ENCODE data around the gene MRPS22. TPM values are rescaled to one million over a fixed set of nuclear protein-coding genes. Genes with fewer than 3 reads are reported as not detected.
"Not testable (repeated sequence)": the region's sequence is repeated elsewhere in the genome, so short reads cannot be mapped to it uniquely, and the experiment has no call there.

MRPS22 gene
- total RNA-seq, 3 donors from 2014 or later (not counting 1 experiment from before 2014, with no cell fraction given): 32.4 to 39.1 (median 35.3) TPM

GRCh38 chr3:139389552-139390368 is 45.9 kb downstream of the MRPS22 start, which contains the start of gene COPB2:
Gene COPB2, minus strand, starts transcription at chr3:139389647. Its CDS starts 97 bp downstream, at chr3:139389550.
- Mint-ChIP-seq H3K4me1 (peaks cover 38 to 39% of the 10 kb centered on the region in 2 donors), H3K36me3 (no peaks in the 10 kb centered on the region), H3K9me3 (no peaks in the 10 kb centered on the region), H3K4me3 (peak within 1 kb of the TSS; percentile 97), H3K27me3 (ENCODE audit: low read depth in 2 of 2) (peaks cover 0 to 2% of the 10 kb centered on the region in 2 donors), H3K27ac (peak within 1 kb of the TSS; percentile 96 to 100)
- ATAC-seq (peak; percentile 90 to 98 (median 96)), DNase-seq (peak; percentile 97 to 99)
- Histone ChIP-seq H3K9me3 (ENCODE audit: control insufficient read depth, insufficient read depth, low read length) (no peaks in the 10 kb centered on the region), H3K27me3 (ENCODE audit: control insufficient read depth, insufficient read depth, low read length) (no peaks in the 10 kb centered on the region), H3K4me1 (ENCODE audit: control insufficient read depth, insufficient read depth, low read length) (peaks cover 19% of the 10 kb centered on the region), H3K4me3 (ENCODE audit: low read length) (peak within 1 kb of the TSS; percentile 95), H3K27ac (ENCODE audit: low read length) (peak within 1 kb of the TSS; percentile 91), H3K36me3 (ENCODE audit: control insufficient read depth, insufficient read depth, low read length) (no peaks in the 10 kb centered on the region)
- under 1% methylated on average over 49 of the region's 52 CpGs for WGBS (ENCODE audit: insufficient coverage)
- no peak for TF ChIP-seq CTCF (IDR thresholded peaks at IDR 0.05)
- intact Hi-C loops (cut with micrococcal nuclease): loop anchor here (1.0 kb wide), 1 partner anchor 45 kb away; the partner anchor contains the start of gene MRPS22

GRCh38 chr3:139394116-139394515 is 50.3 kb downstream of the MRPS22 start:
- intact Hi-C loops (cut with micrococcal nuclease): no loop called here
- Mint-ChIP-seq H3K4me3 (no peak overlapping the region), H3K9me3 (no peaks in the 10 kb centered on the region), H3K4me1 (peaks cover 11% of the 10 kb centered on the region in 2 donors), H3K36me3 (no peaks in the 10 kb centered on the region), H3K27me3 (ENCODE audit: low read depth in 2 of 2) (peaks cover 0 to 5% of the 10 kb centered on the region in 2 donors), H3K27ac (no peak overlapping the region)
- H3K4me1 ChIP-seq (ENCODE audit: control insufficient read depth, insufficient read depth, low read length): peaks cover 10% of the 10 kb centered on the region
- TF ChIP-seq CTCF (IDR thresholded peaks at IDR 0.05): no peak
- no peak overlapping the region for H3K27ac ChIP-seq (ENCODE audit: low read length)
- H3K9me3 ChIP-seq (ENCODE audit: control insufficient read depth, insufficient read depth, low read length): no peaks in the 10 kb centered on the region
- no peaks in the 10 kb centered on the region for H3K36me3 ChIP-seq (ENCODE audit: control insufficient read depth, insufficient read depth, low read length)
- DNase-seq (no peak), ATAC-seq (no peak)
- no peak overlapping the region for H3K4me3 ChIP-seq (ENCODE audit: low read length)
- H3K27me3 ChIP-seq (ENCODE audit: control insufficient read depth, insufficient read depth, low read length): no peaks in the 10 kb centered on the region

- Mint-ChIP-seq H3K36me3 (no peaks in the 10 kb centered on the region), H3K27ac (no peak overlapping the region), H3K4me3 (no peak overlapping the region), H3K9me3 (peaks cover 0 to under 1% of the 10 kb centered on the region in 2 donors), H3K4me1 (no peaks in the 10 kb centered on the region), H3K27me3 (ENCODE audit: low read depth in 2 of 2) (peaks cover 0 to 3% of the 10 kb centered on the region in 2 donors)
- Histone ChIP-seq H3K4me1 (ENCODE audit: control insufficient read depth, insufficient read depth, low read length) (no peaks in the 10 kb centered on the region), H3K9me3 (ENCODE audit: control insufficient read depth, insufficient read depth, low read length) (no peaks in the 10 kb centered on the region), H3K4me3 (ENCODE audit: low read length) (no peak overlapping the region), H3K27ac (ENCODE audit: low read length) (no peak overlapping the region), H3K27me3 (ENCODE audit: control insufficient read depth, insufficient read depth, low read length) (no peaks in the 10 kb centered on the region), H3K36me3 (ENCODE audit: control insufficient read depth, insufficient read depth, low read length) (no peaks in the 10 kb centered on the region)
- no peak for ATAC-seq
- intact Hi-C loops (cut with micrococcal nuclease): no loop called here
- DNase-seq: no peak
- 92% methylated on average over 3 of the region's 3 CpGs for WGBS (ENCODE audit: insufficient coverage)
- TF ChIP-seq CTCF (IDR thresholded peaks at IDR 0.05): no peak
Measured at GRCh38 chr3:139396707-139397106, 52.9 kb downstream of the MRPS22 start.

- ATAC-seq; intact Hi-C loops (cut with micrococcal nuclease); DNase-seq; H3K27me3 ChIP-seq (ENCODE audit: control insufficient read depth, insufficient read depth, low read length); H3K4me1 Mint-ChIP-seq; H3K27ac Mint-ChIP-seq; H3K27me3 Mint-ChIP-seq (ENCODE audit: low read depth in 2 of 2); H3K27ac ChIP-seq (ENCODE audit: low read length); H3K4me3 ChIP-seq (ENCODE audit: low read length); H3K4me1 ChIP-seq (ENCODE audit: control insufficient read depth, insufficient read depth, low read length); H3K36me3 ChIP-seq (ENCODE audit: control insufficient read depth, insufficient read depth, low read length); H3K4me3 Mint-ChIP-seq: not testable (repeated sequence)
- H3K36me3 Mint-ChIP-seq: peaks cover 21% of the 10 kb centered on the region
- H3K9me3 ChIP-seq (ENCODE audit: control insufficient read depth, insufficient read depth, low read length): peaks cover 11% of the 10 kb centered on the region
- WGBS (ENCODE audit: insufficient coverage): 88% methylated on average over 2 of the region's 2 CpGs
- H3K9me3 Mint-ChIP-seq: peaks cover 6 to 14% of the 10 kb centered on the region in 2 donors
Measured at GRCh38 chr3:139401155-139401554, 57.3 kb downstream of the MRPS22 start.

Other genes with a start within 250 kb of the MRPS22 start
- 10 to 100 TPM; 34.7 to 50.2 (median 42.4) TPM for gene COPB2, start 45.6 kb downstream of the MRPS22 start, total RNA-seq
- not detected for gene RBP2, start 132.5 kb downstream of the MRPS22 start, total RNA-seq
- not detected for gene RBP1, start 195.7 kb downstream of the MRPS22 start, total RNA-seq